H9 (cell line): ENCODE data around the gene KCTD20. TPM values are rescaled to one million over a fixed set of nuclear protein-coding genes. Genes with fewer than 3 reads are reported as not detected.

Experiments used
- DNase-seq: peaks from one replicate; pipeline ENCODE4 v3.0.0-alpha.2; 2017
- H2AFZ ChIP-seq: one replicate; pipeline ENCODE4 v1.6.1; 2013; ENCODE audit warnings: mild to moderate bottlenecking, low read length, control low read depth, moderate library complexity
- H2AK5ac ChIP-seq: 2 replicates; pipeline ENCODE4 v1.6.1; 2013; ENCODE audit warnings: low read length, control low read depth, mixed read lengths; ENCODE audit not compliant: insufficient read length
- H2BK120ac ChIP-seq: one replicate; pipeline ENCODE4 v1.6.1; 2013; ENCODE audit warnings: low read depth, mild to moderate bottlenecking, low read length, control low read depth, inconsistent platforms; ENCODE audit not compliant: poor library complexity, severe bottlenecking
- H2BK12ac ChIP-seq: 2 replicates; pipeline ENCODE4 v1.6.1; 2013; ENCODE audit warnings: low read length, control low read depth, mixed read lengths, low read depth; ENCODE audit not compliant: insufficient read length
- H2BK15ac ChIP-seq: 2 replicates; pipeline ENCODE4 v1.6.1; 2013; ENCODE audit warnings: low read depth, low read length, control low read depth
- H2BK20ac ChIP-seq: one replicate; pipeline ENCODE4 v1.6.1; 2013; ENCODE audit warnings: low read depth, mild to moderate bottlenecking, low read length, control low read depth, inconsistent platforms; ENCODE audit not compliant: poor library complexity, severe bottlenecking
- H2BK5ac ChIP-seq: 2 replicates; pipeline ENCODE4 v1.6.1; 2013; ENCODE audit warnings: low read length, control low read depth, mixed read lengths; ENCODE audit not compliant: insufficient read length
- H3K14ac ChIP-seq: 2 replicates; pipeline ENCODE4 v1.6.1; 2013; ENCODE audit warnings: low read length, control low read depth; ENCODE audit not compliant: insufficient read depth
- H3K18ac ChIP-seq: 2 replicates; pipeline ENCODE4 v1.6.1; 2013; ENCODE audit warnings: low read depth, mild to moderate bottlenecking, mixed read lengths, low read length, control low read depth; ENCODE audit not compliant: insufficient read length
- H3K23ac ChIP-seq: 2 replicates; pipeline ENCODE4 v1.6.1; 2013; ENCODE audit warnings: low read length, control low read depth, mixed read lengths, low read depth; ENCODE audit not compliant: insufficient read length
- H3K23me2 ChIP-seq: 2 replicates; pipeline ENCODE4 v1.6.1; 2013; ENCODE audit warnings: low read depth, mild to moderate bottlenecking, mixed read lengths, low read length, control low read depth; ENCODE audit not compliant: insufficient read length, poor library complexity, severe bottlenecking
- H3K27ac ChIP-seq: 2 replicates; pipeline ENCODE4 v1.5.1; 2013; ENCODE audit warnings: low read length, control low read depth, mixed read lengths, low read depth; ENCODE audit not compliant: insufficient read length
- H3K27me3 ChIP-seq: 2 replicates; pipeline ENCODE4 v1.6.1; 2013; ENCODE audit warnings: low read length, control low read depth, inconsistent platforms; ENCODE audit not compliant: insufficient read depth
- H3K4ac ChIP-seq: 2 replicates; pipeline ENCODE4 v1.6.1; 2013; ENCODE audit warnings: low read depth, mild to moderate bottlenecking, control low read depth, inconsistent platforms, low read length, moderate library complexity
- H3K4me1 ChIP-seq: 2 replicates; pipeline ENCODE4 v1.6.1; 2013; ENCODE audit warnings: low read length, control low read depth, inconsistent platforms; ENCODE audit not compliant: insufficient read depth
- H3K4me2 ChIP-seq: 2 replicates; pipeline ENCODE4 v1.6.1; 2013; ENCODE audit warnings: low read length, control low read depth, mixed read lengths; ENCODE audit not compliant: insufficient read length, insufficient read depth
- H3K56ac ChIP-seq: 2 replicates; pipeline ENCODE4 v1.6.1; 2013; ENCODE audit warnings: low read depth, mild to moderate bottlenecking, mixed read lengths, low read length, control low read depth; ENCODE audit not compliant: insufficient read length
- H3K79me1 ChIP-seq: 2 replicates; pipeline ENCODE4 v1.6.1; 2013; ENCODE audit warnings: low read depth, mild to moderate bottlenecking, moderate library complexity, low read length, control low read depth, inconsistent platforms; ENCODE audit not compliant: insufficient read depth, poor library complexity, severe bottlenecking
- H3K79me2 ChIP-seq: 2 replicates; pipeline ENCODE4 v1.6.1; 2013; ENCODE audit warnings: low read length, control low read depth, inconsistent platforms; ENCODE audit not compliant: insufficient read depth
- H3K9ac ChIP-seq: 2 replicates; pipeline ENCODE4 v1.6.1; 2013; ENCODE audit warnings: low read length, control low read depth, mixed read lengths; ENCODE audit not compliant: insufficient read length; ENCODE audit errors: extremely low read depth
- H3K9me3 ChIP-seq: one replicate; pipeline ENCODE4 v1.6.1; 2013; ENCODE audit warnings: low read depth, low read length, inconsistent platforms; ENCODE audit not compliant: control insufficient read depth
- H3T11ph ChIP-seq: one replicate; pipeline ENCODE4 v1.6.1; 2013; ENCODE audit warnings: mild to moderate bottlenecking, low read length, control low read depth, inconsistent platforms
- H4K20me1 ChIP-seq: one replicate; pipeline ENCODE4 v1.6.1; 2013; ENCODE audit not compliant: control insufficient read depth, insufficient read length, insufficient read depth
- H4K5ac ChIP-seq: 2 replicates; pipeline ENCODE4 v1.6.1; 2013; ENCODE audit warnings: low read depth, mild to moderate bottlenecking, mixed read lengths, low read length, control low read depth; ENCODE audit not compliant: insufficient read length
- H4K8ac ChIP-seq: replicated peaks from 2 replicates; pipeline ENCODE4 v1.6.1; 2013; ENCODE audit warnings: low read length, control low read depth, mixed read lengths, low read depth; ENCODE audit not compliant: insufficient read length
- H4K91ac ChIP-seq: 2 replicates; pipeline ENCODE4 v1.6.1; 2013; ENCODE audit warnings: low read depth, mild to moderate bottlenecking, moderate library complexity, mixed read lengths, low read length, control low read depth; ENCODE audit not compliant: insufficient read length
- H3K27ac Mint-ChIP-seq, 3 experiments: 2 replicates in 2 of 3; 3 replicates in 1 of 3; pipeline ENCODE4 v1.8.0; 2020 to 2021; ENCODE audit warnings: mixed read lengths in 3 of 3, mild to moderate bottlenecking in 1 of 3, moderate library complexity in 1 of 3
- H3K27me3 Mint-ChIP-seq: 2 replicates; pipeline ENCODE4 v1.8.0; 2021; ENCODE audit warnings: low read depth, mild to moderate bottlenecking, moderate library complexity, mixed read lengths
- H3K36me3 Mint-ChIP-seq, 3 experiments: 2 replicates in 2 of 3; 3 replicates in 1 of 3; pipeline ENCODE4 v1.8.0; 2020 to 2021; ENCODE audit warnings: low read depth in 3 of 3, mixed read lengths in 3 of 3; ENCODE audit not compliant: insufficient read depth in 1 of 3
- H3K4me1 Mint-ChIP-seq, 2 experiments: 2 replicates each; pipeline ENCODE4 v1.8.0; 2020; ENCODE audit warnings: mixed read lengths in 2 of 2
- H3K4me3 Mint-ChIP-seq, 2 experiments: 2 replicates in 1 of 2; 3 replicates in 1 of 2; pipeline ENCODE4 v1.8.0; 2020 to 2021; ENCODE audit warnings: mild to moderate bottlenecking in 2 of 2, mixed read lengths in 2 of 2, moderate library complexity in 1 of 2
- H3K9me3 Mint-ChIP-seq, 2 experiments: 2 replicates in 1 of 2; 3 replicates in 1 of 2; pipeline ENCODE4 v1.8.0; 2020; ENCODE audit warnings: mild to moderate bottlenecking in 2 of 2, mixed read lengths in 2 of 2, moderate library complexity in 1 of 2
- WGBS: extraction: QIAGEN DNeasy Blood & Tissue Kit; methylation state at CpG from one replicate; pipeline ENCODE4 v1.1.7; 2013; ENCODE audit warnings: missing lambda C conversion rate, low lambda C conversion rate, mixed read lengths; ENCODE audit not compliant: insufficient read length; ENCODE audit errors: extremely low coverage; 5-methylcytosine and 5-hydroxymethylcytosine counted together
- total RNA-seq: library from RNA; stranded (reverse); gene quantifications from 2 replicates; pipeline ENCODE4 v1.2.1, GENCODE V29; 2021
- TF ChIP-seq, protein P1 (sequence below): fragments of 200-600 bp; sonication (generic); conservative IDR thresholded peaks from 3 replicates; pipeline ENCODE4 v1.8.0; 2021; ENCODE audit warnings: antibody characterized with exemption, mild to moderate bottlenecking

The KCTD20 gene
- total RNA-seq, 1 experiment from 2014 or later = 22.6 TPM

DNA sequence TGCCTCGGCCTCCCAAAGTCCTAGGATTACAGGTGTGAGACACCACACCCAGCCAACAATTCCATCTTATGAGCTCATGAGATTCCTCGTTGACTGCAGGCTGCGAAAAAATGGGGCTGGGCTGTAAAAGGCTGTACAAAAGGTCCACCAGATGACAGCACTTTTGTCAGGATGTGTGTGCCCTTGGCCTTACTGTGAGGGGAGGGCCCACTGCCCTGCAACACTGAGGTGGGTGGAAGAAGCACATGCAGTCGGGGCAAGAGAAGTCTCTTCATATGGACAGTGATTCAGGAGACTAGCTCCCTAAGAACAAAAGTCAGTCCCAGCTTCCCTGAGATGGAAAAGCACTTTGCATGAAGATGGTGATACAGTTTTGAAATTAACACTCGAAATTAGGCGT, 50.5 kb downstream of the KCTD20 start:
- Mint-ChIP-seq H3K9me3 (no peaks in the 10 kb centered on the region), H3K4me1 (peaks cover 18 to 25% of the 10 kb centered on the region in 2 experiments), H3K27ac (peak overlapping the region in 2 of 3 experiments; percentile 72 to 76; a peak in 2 of 7 replicates), H3K27me3 (no peaks in the 10 kb centered on the region), H3K4me3 (peak overlapping the region in 1 of 2 experiments; percentile 2; a peak in 1 of 5 replicates), H3K36me3 (peaks cover 10 to 48% (median 37%) of the 10 kb centered on the region in 3 experiments; a peak in 6 of 7 replicates)
- Histone ChIP-seq H2BK120ac (no peak overlapping the region), H2AFZ (no peak overlapping the region), H3K4ac (no peak overlapping the region), H2BK20ac (no peak overlapping the region), H3K27ac (no peak overlapping the region), H3K79me2 (no peaks in the 10 kb centered on the region), H4K20me1 (no peaks in the 10 kb centered on the region), H4K5ac (no peak overlapping the region), H3K18ac (peak overlapping the region; percentile 59), H3K4me2 (no peak overlapping the region), H2BK5ac (no peak overlapping the region), H4K91ac (no peak overlapping the region), H2AK5ac (no peak overlapping the region), H3K9me3 (no peaks in the 10 kb centered on the region), H3K14ac (no peak overlapping the region), H4K8ac (no peak overlapping the region), H3K79me1 (no peaks in the 10 kb centered on the region), H3K23me2 (no peaks in the 10 kb centered on the region), H3K23ac (no peak overlapping the region), H3T11ph (no peak overlapping the region), H3K56ac (no peak overlapping the region), H3K9ac (no peak overlapping the region), H2BK12ac (no peak overlapping the region), H3K27me3 (no peaks in the 10 kb centered on the region), H2BK15ac (no peak overlapping the region), H3K4me1 (no peaks in the 10 kb centered on the region)
- WGBS = no CpG with 5 or more reads among the region's 6 CpGs
- no peak for DNase-seq
- TF ChIP-seq, protein P1, sequence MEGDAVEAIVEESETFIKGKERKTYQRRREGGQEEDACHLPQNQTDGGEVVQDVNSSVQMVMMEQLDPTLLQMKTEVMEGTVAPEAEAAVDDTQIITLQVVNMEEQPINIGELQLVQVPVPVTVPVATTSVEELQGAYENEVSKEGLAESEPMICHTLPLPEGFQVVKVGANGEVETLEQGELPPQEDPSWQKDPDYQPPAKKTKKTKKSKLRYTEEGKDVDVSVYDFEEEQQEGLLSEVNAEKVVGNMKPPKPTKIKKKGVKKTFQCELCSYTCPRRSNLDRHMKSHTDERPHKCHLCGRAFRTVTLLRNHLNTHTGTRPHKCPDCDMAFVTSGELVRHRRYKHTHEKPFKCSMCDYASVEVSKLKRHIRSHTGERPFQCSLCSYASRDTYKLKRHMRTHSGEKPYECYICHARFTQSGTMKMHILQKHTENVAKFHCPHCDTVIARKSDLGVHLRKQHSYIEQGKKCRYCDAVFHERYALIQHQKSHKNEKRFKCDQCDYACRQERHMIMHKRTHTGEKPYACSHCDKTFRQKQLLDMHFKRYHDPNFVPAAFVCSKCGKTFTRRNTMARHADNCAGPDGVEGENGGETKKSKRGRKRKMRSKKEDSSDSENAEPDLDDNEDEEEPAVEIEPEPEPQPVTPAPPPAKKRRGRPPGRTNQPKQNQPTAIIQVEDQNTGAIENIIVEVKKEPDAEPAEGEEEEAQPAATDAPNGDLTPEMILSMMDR = no peak
